PC-9 (cell line): Measurements from ENCODE around the gene SNX14. TPM values are rescaled to one million over a fixed set of nuclear protein-coding genes. Genes with fewer than 3 reads are reported as not detected.

Source experiments
- BruUV-seq: library from RNA; stranded (reverse); fragments of 400-500 nt; replicated peaks from 2 replicates; lab custom pipeline; 2021; lab: Mats Ljungman, UMichigan
- CTCF ChIA-PET: fragments of 300-600 bp; sonication (Branson Sonifier 250); formaldehyde crosslinking; loops from one replicate; lab custom pipeline; 2022; ENCODE audit warnings: antibody characterized with exemption; lab: Charles Lee
- POLR2A ChIA-PET: fragments of 300-600 bp; sonication (Branson Sonifier 250); formaldehyde crosslinking; loops from one replicate; lab custom pipeline; 2022; ENCODE audit warnings: antibody characterized with exemption; ENCODE audit not compliant: unreplicated experiment; lab: Charles Lee
- DNase-seq, 2 experiments: peaks; one replicate each; pipeline versions ENCODE4 v3.0.0 to v3.0.0-alpha.2; 2015 to 2022; ENCODE audit warnings: mixed read lengths in 1 of 2
- H2AFZ ChIP-seq: fragments of 200-600 bp; sonication (generic); 2 replicates; pipeline ENCODE4 v1.8.1; 2017; ENCODE audit warnings: antibody characterized with exemption
- H3F3A ChIP-seq: fragments of 200-600 bp; sonication (generic); 2 replicates; pipeline ENCODE4 v1.8.1; 2017; ENCODE audit warnings: antibody characterized with exemption, mild to moderate bottlenecking, low read depth; ENCODE audit not compliant: insufficient read depth
- H3K27ac ChIP-seq: fragments of 200-600 bp; sonication (generic); 2 replicates; pipeline ENCODE4 v1.6.1; 2016; ENCODE audit warnings: mixed run types
- H3K27me3 ChIP-seq: fragments of 200-600 bp; sonication (generic); 2 replicates; pipeline ENCODE4 v1.6.1; 2016; ENCODE audit warnings: low read depth, mixed run types; ENCODE audit not compliant: insufficient read depth
- H3K36me3 ChIP-seq: fragments of 200-600 bp; sonication (generic); 2 replicates; pipeline ENCODE4 v1.6.1; 2016; ENCODE audit warnings: low read depth, mixed run types
- H3K4me1 ChIP-seq: fragments of 200-600 bp; sonication (generic); replicated peaks from 2 replicates; pipeline ENCODE4 v1.6.1; 2016; ENCODE audit warnings: mixed run types; ENCODE audit not compliant: insufficient read depth
- H3K4me2 ChIP-seq: fragments of 200-600 bp; sonication (generic); 2 replicates; pipeline ENCODE4 v1.6.1; 2017; ENCODE audit warnings: mixed run types
- H3K4me3 ChIP-seq: fragments of 200-600 bp; sonication (generic); 2 replicates; pipeline ENCODE4 v1.6.1; 2016; ENCODE audit warnings: mixed run types
- H3K79me2 ChIP-seq: fragments of 200-600 bp; sonication (generic); 2 replicates; pipeline ENCODE4 v1.6.1; 2017; ENCODE audit warnings: low read depth, mixed run types
- H3K9me2 ChIP-seq: fragments of 200-600 bp; sonication (generic); 2 replicates; pipeline ENCODE4 v1.8.1; 2017; ENCODE audit warnings: mild to moderate bottlenecking; ENCODE audit not compliant: insufficient read depth
- H3K9me3 ChIP-seq: fragments of 200-600 bp; sonication (generic); 2 replicates; pipeline ENCODE4 v1.8.1; 2016; ENCODE audit warnings: low read depth; ENCODE audit not compliant: insufficient read depth
- H4K20me1 ChIP-seq: fragments of 200-600 bp; sonication (generic); 2 replicates; pipeline ENCODE4 v1.8.1; 2017; ENCODE audit not compliant: insufficient read depth
- CTCF ChIP-seq: fragments of 200-600 bp; sonication (generic); conservative IDR thresholded peaks from 2 replicates; pipeline ENCODE4 v1.6.1; 2017; ENCODE audit warnings: mixed run types, antibody characterized with exemption, mild to moderate bottlenecking, moderate library complexity
- EZH2 ChIP-seq: fragments of 200-600 bp; sonication (generic); IDR thresholded peaks from 2 replicates; pipeline ENCODE4 v1.8.0; 2017; ENCODE audit warnings: antibody characterized with exemption, low read depth
- intact Hi-C: fragments of 100-400 bp; cut with micrococcal nuclease; formaldehyde crosslinking; loops from one replicate; pipeline ENCODE4 v1.10.0; 2022; ENCODE audit not compliant: unreplicated experiment
- total RNA-seq: library from RNA; stranded (reverse); gene quantifications from 2 replicates; pipeline ENCODE4 v1.2.3, GENCODE V29; 2021

The SNX14 gene
- total RNA-seq, 1 experiment from 2014 or later, result 99.1 TPM

GRCh38 chr6:85463621-85464259 is 129.9 kb downstream of the SNX14 start:
- no TSS peak for BruUV-seq
- Histone ChIP-seq H3K4me2 (peak overlapping the region; percentile 79), H3K27me3 (no peaks in the 10 kb centered on the region), H3K36me3 (peaks cover 9% of the 10 kb centered on the region), H3K27ac (peak overlapping the region; percentile 98), H3K4me1 (peaks cover 100% of the 10 kb centered on the region), H4K20me1 (no peaks in the 10 kb centered on the region), H3K4me3 (no peak overlapping the region), H3K9me3 (no peaks in the 10 kb centered on the region), H3K79me2 (peaks cover 52% of the 10 kb centered on the region), H3F3A (peaks cover 70% of the 10 kb centered on the region), H2AFZ (no peak overlapping the region), H3K9me2 (no peaks in the 10 kb centered on the region)
- POLR2A ChIA-PET, result interaction anchor here (0.5 to 1.0 kb wide), 3 partner anchors 14 to 103 kb away, joined by 3 to 22 read pairs (median 3); partner anchors contain the start of gene NT5E
- TF ChIP-seq CTCF (no peak), EZH2 (no peak)
- no peak for DNase-seq
- intact Hi-C loops, result loop anchor here (1.0 to 2.0 kb wide), 3 partner anchors 13 to 102 kb away; partner anchors contain the start of gene NT5E
- CTCF ChIA-PET, result interaction anchor here (1.1 to 1.3 kb wide), 2 partner anchors 19 kb away, joined by 3 to 4 read pairs; no protein-coding TSS in a partner anchor

- Histone ChIP-seq H3K4me3 (no peak overlapping the region), H2AFZ (no peak overlapping the region), H3K4me2 (peak overlapping the region; percentile 79), H3K9me2 (no peaks in the 10 kb centered on the region), H3F3A (peaks cover 80% of the 10 kb centered on the region), H3K79me2 (peaks cover 62% of the 10 kb centered on the region), H3K27ac (peak overlapping the region; percentile 98), H3K9me3 (no peaks in the 10 kb centered on the region), H4K20me1 (no peaks in the 10 kb centered on the region), H3K36me3 (peaks cover 9% of the 10 kb centered on the region; the same call in 1 of the 2 replicates), H3K4me1 (peaks cover 100% of the 10 kb centered on the region), H3K27me3 (no peaks in the 10 kb centered on the region)
- intact Hi-C loops, result no loop called here
- no peak for TF ChIP-seq EZH2
- TF ChIP-seq CTCF, result no peak
- CTCF ChIA-PET, result interaction anchor here (1.1 kb wide), 1 partner anchor 20 kb away, joined by 3 read pairs; no protein-coding TSS in a partner anchor
- BruUV-seq, result no TSS peak
- POLR2A ChIA-PET, result interaction anchor here (0.7 kb wide), 2 partner anchors 42 to 216 kb away, joined by 11 to 12 read pairs; no protein-coding TSS in a partner anchor
- DNase-seq, result no peak
Measured at GRCh38 chr6:85462673-85463072, 131.0 kb downstream of the SNX14 start.

- H3K4me2 ChIP-seq, result peak overlapping the region; percentile 79
- no peak for DNase-seq
- H3F3A ChIP-seq, result peaks cover 83% of the 10 kb centered on the region
- POLR2A ChIA-PET, result no interaction called here
- no peaks in the 10 kb centered on the region for H3K9me2 ChIP-seq
- CTCF ChIA-PET, result no interaction called here
- no peaks in the 10 kb centered on the region for H4K20me1 ChIP-seq
- no peaks in the 10 kb centered on the region for H3K9me3 ChIP-seq
- H3K36me3 ChIP-seq, result peaks cover 2% of the 10 kb centered on the region; the same call in 1 of the 2 replicates
- H3K27me3 ChIP-seq, result no peaks in the 10 kb centered on the region
- TF ChIP-seq CTCF, result no peak
- TF ChIP-seq EZH2, result no peak
- H2AFZ ChIP-seq, result no peak overlapping the region
- H3K79me2 ChIP-seq, result peaks cover 65% of the 10 kb centered on the region
- no peak overlapping the region for H3K4me3 ChIP-seq
- BruUV-seq, result no TSS peak
- H3K4me1 ChIP-seq, result peaks cover 100% of the 10 kb centered on the region
- H3K27ac ChIP-seq, result peak overlapping the region; percentile 98
- intact Hi-C loops, result no loop called here
Measured at GRCh38 chr6:85461798-85462170, 131.9 kb downstream of the SNX14 start.
